Measurements from ENCODE around the gene ROR2.

Gene ROR2

DNA sequence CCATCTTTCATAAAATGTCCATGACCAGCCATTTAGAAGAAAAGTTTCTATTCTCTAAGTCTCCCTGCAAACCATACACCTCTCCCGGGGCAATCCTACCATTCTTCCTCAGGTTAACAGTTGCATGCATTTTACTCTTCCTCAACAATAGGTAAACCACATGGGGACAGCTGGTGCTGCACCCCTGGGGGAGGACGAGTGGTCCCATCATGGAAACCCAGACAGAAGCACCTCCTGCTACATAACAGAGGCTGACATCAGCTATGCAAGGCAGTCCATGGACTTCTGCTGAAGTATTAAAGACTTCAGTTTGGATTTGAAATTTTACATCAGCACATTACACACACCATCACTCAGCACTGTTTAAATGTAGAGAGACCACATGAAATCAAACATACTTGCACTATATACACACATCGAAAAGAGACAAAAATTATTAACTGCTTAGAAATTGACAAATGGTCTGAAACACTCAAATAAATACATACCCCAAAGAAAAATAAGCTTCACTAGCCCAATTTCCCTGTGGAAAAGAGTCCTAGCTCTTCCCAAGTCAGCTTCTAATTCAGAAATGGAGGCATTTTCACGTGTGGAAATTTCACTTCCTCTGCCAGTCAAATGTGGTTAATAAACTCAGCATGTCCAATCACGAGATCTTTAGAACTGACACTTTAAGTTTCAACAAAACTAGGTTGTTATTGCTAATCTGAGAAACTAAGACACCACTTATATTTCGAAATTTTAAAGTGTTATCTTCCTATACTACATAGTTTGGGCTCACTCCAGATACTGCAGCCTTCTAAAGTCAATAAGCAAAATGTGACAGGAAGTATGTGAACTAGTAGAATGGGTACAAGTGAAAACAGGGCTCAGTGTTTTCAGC, 173.4 kb downstream of the ROR2 start:
- intact Hi-C loops (cut with DNase I): no loop called here
- DNase-seq: peak in 2 of 42 donors; percentile 26 to 28

DNA sequence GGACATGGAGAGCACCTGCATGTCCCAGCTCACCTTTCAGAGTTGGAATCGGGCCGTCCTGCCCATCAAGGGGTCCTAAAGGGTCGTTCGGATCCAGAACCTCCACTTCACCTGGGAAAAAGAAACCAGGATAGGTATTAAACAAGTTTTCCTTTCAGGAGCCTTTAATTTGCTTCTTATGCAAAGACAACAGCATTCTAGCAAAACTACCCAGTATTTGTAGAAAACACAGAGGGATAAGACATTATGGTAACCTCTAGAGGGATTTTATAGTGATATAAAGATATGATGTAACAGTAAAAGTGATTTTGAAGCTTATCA, 174.4 kb downstream of the ROR2 start:
- intact Hi-C loops (cut with DNase I): no loop called here
- DNase-seq: no peak

DNA sequence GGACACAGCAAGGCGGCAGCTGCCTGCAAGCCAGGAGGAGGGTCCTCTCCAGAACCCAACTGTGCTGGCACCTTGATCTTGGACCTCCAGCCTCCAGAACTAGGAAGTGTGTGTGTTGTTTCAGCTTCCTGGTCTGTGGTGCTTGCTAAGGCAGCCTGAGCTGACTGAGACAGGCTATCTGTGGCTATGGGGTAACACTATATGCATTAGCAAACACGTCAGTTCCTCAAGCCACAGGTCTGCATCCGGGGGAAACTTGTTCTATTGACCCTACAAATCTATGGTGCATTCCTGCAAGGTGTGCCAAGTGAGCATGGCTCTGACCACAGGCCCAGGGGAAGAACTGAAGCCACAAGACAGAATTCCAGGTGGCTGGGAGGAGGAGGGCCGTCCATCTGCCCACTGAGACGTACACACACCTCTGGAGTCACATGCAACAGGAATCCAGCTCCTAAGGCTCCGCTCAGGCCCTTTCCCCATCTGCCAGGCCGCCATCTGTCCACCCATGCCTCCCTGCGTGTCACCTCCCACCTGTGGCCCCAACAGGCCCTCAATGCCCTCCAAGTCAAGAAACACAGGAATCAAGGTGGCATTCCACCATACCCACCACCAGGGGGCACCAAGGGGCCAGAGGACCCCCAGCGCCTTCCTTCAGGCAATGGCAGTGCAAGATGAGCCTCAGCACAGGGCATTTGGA, 174.9 kb downstream of the ROR2 start:
- intact Hi-C loops (cut with DNase I): no loop called here
- DNase-seq: peak; percentile 31 to 84 (median 64)

DNA sequence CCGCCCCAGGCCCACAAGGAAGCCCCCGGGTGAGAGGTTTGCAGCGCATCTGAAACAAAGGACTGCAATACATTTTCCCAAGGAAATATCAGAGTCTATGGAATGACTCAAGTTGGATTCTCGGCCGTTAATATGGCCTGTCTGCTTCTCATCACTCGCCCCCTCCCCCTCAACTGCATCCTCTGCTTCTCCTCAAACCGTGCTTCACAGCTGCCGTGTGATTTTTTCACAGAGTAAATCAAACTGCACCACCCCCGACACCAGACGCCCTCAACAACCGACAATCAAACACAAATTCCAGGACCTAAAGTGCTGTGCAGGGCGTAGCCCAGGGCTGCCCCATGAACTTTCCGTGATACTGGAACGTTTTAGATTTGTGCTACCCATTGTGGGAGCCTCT, 176.9 kb downstream of the ROR2 start:
- intact Hi-C loops (cut with DNase I): no loop called here

DNA sequence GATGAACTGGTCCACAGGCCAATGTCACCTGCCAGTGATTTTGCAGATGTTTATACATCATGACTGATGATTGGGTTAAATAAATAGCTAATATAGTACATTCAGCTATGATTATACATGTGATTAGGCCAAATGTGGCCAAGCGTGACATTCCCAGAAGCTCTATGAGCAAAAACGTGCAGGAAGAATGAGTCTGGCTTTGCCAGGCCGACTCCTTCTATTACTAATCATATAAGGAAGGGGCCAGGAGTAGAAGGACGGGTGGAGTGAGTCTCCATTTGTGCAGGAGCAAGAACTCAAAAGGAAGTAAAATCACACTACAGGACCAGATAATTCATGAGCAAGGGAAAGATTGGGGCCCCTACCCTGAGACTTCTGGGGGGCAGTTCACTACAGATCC, 178.2 kb downstream of the ROR2 start:
- peak in 1 of 42 donors; percentile 7 for DNase-seq
- intact Hi-C loops (cut with DNase I): no loop called here

More for the DNA sequence above, 176.9 kb downstream of the ROR2 start:
- peak in 1 of 42 donors; percentile 17 for DNase-seq

DNA sequence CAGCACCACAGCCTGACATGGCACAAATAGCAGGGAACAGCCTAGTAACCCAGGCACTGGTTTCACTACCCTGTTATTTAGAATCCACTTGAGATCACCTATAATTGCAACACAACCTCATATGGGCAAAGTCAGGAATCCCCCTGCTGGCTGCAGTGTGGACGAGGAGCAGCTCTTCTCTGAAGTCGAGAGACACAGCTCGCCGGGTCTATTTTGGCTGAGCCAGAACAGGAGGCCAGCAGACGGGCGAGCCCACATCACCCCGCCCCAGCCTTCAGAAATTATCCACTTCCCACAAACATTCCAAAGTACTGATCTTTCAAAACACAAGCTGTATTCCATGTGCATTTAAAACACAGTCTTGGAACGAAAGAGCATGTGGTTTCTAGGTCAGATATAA, 179.0 kb downstream of the ROR2 start:
- DNase-seq: peak in 2 of 42 donors; percentile 32 to 37

DNA sequence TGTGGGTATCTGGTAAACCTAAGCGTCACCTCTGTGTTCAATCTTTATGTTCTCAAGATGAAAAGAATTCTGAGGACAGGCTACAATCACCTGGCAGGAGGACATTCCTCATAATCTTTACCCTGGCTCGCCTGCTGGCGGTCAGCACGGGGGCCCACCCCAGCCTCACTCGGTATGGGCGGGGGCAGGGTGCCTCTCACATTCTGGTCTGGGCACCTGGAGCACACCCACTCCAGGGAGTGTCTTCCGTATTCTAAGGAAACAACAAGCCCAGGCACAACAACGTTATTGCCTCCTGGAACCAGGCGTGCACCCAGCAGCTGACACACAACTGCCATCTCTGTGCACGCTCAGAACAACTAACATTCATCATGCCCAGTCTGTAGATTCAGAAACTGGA, 179.8 kb downstream of the ROR2 start:
- intact Hi-C loops (cut with DNase I): no loop called here
- DNase-seq: peak in 1 of 42 donors; percentile 8

More for the DNA sequence above, 179.0 kb downstream of the ROR2 start:
- intact Hi-C loops (cut with DNase I): no loop called here

DNA sequence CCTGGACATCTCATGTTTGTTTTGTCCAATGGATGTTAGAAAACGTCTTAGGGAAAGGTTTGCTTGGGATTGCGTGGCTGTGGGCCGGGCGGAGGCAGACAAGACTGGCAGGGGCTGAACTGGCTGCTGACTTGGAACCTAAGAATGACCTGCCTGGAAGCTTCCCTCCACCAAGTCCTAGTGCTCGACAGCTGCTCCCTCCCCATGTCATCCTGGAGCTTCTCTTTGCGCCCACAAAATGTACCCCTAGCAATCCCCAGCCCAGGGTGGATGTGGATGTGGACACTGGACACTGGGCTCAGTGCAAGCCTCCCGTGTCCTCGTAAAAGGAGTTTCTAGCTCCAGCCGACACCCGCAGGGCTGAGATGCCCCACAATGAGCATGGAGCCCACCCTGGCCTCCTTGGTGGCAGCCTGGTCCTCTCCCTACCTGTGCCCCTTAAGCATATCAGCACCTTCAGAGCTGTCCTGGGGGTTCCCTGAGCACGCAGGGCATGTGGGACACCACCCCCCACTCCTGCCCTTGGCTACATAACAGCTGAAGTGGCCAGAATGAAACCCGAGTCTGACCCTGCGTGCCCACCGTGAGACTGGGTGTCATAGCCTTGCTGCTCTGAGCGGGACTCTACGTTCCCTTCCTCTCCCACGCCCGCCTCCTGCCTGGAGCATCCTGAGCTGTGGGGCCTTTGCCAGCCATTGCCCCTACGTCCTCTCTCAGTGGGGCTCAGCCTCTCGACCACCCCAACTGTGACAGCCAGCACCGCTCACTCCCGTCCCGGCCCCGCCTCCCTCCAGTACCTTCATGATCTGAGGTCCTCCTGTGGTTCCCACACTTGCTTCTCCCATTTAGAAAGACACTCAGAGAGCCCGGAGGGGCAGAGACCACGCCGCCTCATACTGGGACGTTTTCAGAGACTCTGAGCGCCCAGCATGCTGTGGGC, 180.8 kb downstream of the ROR2 start:
- DNase-seq: peak in 1 of 42 donors; percentile 29

DNA sequence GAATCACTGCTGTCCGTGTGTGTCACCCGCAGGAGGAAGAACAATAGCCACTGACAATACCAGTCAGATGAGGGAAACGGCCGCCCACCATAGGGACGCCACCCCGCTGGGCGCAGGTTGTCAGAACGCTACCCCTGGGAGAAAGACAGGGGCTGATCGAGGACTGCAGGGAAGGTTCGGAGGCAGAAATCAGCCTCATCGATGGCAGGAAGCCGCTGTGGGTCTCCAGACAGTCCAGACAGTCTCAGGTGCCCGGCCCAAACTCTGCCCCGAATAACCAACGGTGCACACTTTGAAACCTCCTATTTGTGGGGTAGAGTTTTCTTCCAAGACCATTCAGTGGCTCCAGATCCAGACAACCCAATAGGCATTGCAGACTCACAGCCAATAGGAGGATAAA, 181.5 kb downstream of the ROR2 start:
- peak in 1 of 42 donors; percentile 16 for DNase-seq
- intact Hi-C loops (cut with DNase I): no loop called here

More for the DNA sequence above, 180.8 kb downstream of the ROR2 start:
- intact Hi-C loops (cut with DNase I): no loop called here

DNA sequence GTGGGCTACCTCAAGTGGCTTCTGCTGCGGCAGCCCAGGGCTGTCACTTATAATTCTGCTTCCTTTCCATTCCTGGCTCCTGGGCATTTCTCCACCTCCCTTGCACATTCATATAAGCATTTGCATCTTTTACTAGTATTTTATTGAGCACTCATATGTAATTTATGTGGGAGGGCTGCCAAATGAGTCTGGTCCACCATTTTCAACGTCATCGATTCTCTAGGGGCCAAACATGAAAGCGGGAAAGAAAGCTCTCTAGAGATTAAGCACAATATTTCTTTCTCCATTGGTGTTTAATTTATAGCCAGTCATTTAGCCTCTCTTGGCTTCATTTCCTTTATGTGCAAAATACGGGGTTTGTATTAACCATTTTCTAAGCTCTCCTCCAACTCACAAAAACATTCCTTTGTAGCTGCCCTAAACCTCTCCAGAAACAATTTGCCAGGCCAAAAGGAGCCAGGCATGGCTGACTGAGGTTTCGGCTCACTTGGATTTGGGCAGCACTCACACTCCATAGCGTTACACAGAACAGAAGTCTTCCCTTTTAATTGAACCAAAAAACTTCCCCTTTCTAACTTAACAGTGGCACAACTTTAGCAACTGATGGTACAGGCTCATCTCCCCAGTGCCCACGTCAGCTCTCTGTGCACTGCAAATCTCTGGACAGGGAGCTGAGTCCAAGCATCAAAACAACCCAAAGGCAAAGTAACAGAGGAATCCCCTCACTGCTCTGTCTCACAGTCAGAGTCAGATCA, 183.5 kb downstream of the ROR2 start:
- intact Hi-C loops (cut with DNase I): no loop called here
- DNase-seq: no peak

DNA sequence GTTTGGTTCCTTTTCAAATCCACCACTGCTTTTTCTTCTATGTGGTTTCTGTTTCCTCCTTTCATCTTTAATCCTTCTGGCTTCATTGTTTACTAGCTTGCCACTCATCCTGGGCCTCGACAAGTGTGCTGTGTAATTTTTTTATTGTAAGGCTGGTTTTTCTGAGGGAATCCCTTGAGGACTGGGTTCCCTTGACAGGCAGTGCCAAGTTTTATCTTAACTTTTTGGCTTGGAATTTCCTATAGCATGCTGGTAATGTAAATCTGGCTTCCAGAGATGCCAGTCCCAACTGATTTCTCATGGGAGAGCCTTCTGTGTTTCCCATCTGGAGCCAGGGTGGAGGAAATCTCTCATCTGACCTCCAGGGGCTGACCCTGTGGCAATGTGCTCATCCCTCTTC, 184.7 kb downstream of the ROR2 start:
- intact Hi-C loops (cut with DNase I): no loop called here
- DNase-seq: no peak

DNA sequence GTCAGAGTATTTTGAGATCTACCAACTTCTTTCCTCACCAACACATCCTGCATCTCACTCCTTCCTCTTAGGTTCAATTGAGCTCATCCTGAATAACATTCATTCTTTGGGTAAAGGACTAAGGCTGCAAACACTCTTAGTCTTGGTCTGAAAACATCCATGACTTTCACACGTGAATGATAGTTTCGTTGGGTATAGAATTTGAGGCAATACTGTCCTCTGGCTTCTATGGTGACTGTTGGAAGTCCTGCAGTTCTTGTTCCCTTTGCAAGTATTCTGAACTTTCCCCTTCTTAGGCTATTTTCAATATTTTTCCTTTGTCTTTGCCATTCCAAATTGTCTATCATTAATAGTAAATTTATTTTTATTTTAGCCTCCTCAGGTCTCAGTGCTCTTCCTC, 185.4 kb downstream of the ROR2 start:
- intact Hi-C loops (cut with DNase I): no loop called here
- DNase-seq: no peak

DNA sequence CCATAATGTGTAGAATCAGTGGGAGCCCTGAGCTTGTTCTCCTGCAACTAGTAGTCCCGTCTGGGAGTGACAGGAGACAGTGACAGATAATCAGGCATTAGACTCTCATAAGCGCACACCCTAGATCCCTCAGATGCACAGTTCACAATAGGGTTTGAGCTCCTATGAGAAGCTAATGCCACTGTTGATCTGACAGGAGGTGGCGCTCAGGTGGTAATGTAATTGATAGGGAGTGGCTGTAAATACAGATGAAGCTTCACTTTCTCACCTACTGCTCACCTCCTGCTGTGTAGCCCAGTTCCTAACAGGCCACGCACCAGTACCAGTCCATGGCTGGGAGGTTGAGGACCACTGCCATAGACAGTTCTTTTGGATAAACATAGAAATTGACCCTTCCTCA, 188.7 kb downstream of the ROR2 start:
- no peak for DNase-seq
- intact Hi-C loops (cut with DNase I): no loop called here

DNA sequence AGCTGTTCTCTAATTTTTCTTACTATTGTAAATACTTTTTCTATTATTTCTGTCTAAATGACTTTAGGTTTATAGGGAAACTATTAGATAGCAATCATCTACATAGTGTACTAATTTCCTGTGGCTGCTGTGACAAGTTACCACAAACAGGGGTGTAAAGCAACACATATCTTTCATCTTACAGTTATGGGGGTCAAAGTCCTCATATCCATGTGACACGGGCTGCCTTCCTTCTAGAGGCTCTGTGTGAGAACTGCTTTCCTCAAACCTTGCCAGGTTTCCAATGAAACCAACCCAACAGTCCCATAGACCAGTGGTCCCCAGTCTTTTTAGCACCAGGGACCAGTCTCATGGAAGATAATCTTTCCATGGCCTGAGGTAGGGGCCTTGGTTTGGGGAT, 189.1 kb downstream of the ROR2 start:
- no peak for DNase-seq
- intact Hi-C loops (cut with DNase I): no loop called here

DNA sequence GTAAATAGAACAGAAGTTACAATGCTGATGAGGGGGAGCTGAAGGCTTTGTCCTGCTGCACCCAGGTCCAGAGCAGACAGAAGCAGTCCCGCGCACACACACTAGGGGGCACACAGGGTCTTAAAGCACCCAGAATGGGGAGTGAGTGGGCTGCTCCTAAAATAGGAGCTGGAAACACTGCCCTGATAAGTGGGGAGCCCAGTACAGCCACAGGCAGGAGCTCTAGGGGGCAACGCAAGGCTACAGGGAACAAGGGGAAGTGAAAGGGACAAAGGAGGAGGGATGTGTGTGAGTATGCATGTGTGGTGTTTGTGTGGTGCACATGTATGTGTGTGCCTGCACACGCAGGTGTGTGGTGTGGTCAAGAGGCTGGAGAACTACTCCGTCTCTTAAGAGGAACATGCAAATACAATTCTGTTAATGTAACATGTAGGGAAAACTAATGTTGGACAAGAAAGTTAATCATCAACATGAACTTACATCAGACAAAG, 191.5 kb downstream of the ROR2 start:
- intact Hi-C loops (cut with DNase I): no loop called here
- DNase-seq: no peak

DNA sequence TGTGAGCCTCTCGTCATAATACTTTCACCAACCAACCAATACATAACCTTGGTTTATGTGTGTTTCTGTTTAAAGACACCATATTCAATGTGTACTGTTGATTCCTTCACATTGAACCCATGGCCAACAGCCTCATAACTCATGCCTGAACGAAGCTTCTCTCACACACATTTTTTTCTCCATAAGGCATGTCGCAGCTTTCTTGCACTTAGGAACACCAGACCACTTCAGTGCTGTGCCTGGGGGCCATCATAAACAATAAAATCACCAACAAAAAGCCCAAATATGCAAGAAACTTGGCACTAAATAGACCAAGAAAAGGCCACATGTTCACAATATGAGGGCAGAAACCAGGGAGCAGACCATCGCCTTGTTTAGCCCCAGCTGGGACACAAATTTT, 192.2 kb downstream of the ROR2 start:
- no peak for DNase-seq
- intact Hi-C loops (cut with DNase I): no loop called here

DNA sequence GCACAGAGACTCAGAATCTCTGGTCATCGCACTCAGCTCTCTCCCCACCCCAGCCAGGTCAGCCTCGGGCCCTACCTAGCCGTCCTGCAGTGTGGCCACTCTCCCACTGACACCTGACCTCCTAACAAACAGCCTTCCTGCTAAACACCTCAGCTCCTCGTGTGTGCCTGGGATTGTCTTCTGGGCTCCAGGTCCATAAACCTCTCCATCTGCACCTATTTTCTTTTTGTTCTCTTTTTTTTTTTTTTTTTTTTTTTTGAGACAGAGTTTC, 193.6 kb downstream of the ROR2 start:
- intact Hi-C loops (cut with DNase I): no loop called here
- DNase-seq: no peak

DNA sequence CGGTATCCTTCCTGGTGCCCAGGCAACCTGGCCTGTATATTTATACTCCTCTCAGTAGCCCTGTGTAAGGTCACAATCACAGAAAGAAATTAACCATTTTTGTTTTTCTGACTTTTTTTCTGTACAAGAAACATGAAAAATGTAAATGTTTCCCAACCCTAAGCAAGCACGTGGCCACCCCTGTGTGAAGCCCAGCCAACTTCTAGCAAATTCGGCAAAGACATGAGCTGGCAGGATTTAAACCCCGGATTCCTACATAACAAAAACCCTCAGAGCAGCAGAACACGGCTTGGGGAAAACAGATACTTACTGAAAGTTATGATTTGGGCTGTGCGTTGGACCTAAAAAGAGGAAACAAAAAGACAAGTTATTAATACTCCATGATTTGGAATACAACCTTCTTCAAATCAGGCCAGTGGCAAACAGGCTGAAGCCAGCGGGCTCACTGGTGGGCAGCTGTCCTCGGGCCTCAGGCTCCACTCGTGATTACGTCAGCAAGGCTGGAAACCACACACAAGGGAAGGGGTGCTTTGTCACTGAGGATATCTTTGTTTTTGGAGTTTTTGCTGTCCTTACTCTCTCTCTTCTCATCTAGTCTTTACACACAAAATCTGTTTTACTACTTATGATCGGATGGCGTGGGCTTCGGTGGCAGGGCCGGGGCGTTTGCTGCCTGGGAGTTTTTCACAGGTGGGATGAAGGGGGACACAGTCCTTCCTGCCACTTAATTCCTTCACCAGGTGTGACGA, 194.1 kb downstream of the ROR2 start:
- intact Hi-C loops (cut with DNase I): no loop called here
- DNase-seq: peak in 1 of 42 donors; percentile 29

Measured in head of caudate nucleus (tissue), 42 donors.